ENCODE results near the gene NR5A2.

Gene NR5A2

DNA sequence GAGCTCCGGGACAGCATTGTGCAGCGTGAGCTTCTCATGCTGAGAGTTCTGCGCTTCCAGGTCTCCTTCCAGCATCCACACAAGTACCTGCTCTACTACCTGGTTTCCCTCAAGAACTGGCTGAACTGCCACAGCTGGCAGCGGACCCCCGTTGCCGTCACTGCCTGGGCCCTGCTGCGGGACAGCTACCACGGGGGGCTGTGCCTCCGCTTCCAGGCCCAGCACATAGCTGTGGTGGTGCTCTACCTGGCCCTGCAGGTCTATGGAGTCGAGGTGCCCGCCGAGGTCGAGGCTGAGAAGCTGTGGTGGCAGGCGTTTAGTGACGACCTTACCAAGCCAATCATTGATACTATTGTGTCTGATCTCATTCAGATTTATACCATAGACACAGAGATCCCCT is 186.4 kb downstream of the NR5A2 start:
- no peak for DNase-seq

- DNase-seq = no peak
Measured at GRCh38 chr1:200215350-200215749, 187.8 kb downstream of the NR5A2 start.

- DNase-seq = no peak
Measured at GRCh38 chr1:200217703-200218102, 190.2 kb downstream of the NR5A2 start.

DNA sequence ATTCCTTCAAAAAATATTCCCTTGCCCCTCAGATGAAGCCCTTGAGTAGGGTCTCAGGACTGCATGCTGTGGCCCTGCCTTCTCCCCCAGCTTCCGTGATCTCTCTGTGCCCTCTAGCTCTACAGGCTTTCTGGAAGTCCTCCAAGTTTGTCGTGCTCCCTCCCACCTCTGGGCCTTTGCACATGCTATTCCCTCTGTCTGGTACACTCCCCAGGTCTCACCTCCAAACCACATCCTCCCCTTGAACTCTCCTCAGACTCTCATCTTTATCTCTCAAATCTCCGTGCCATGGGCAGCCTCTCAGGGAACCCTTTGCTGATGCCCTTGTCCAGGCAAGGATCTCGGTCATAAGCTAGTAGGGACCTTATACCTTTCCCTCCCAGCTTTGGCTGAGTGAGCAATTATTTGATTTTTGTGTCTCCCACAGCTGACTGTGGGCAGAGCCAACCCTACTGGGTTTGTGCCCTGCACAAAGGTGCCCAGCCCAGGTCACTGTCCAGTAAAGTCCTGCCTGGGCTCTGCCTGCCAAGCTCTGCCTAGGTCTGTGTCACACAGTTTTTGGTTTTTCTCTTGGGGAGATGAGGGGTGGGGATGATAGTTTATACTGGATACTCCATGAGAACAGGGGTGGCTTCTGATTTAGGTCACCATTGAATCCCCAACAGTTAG is 194.2 kb downstream of the NR5A2 start:
- DNase-seq = no peak

DNA sequence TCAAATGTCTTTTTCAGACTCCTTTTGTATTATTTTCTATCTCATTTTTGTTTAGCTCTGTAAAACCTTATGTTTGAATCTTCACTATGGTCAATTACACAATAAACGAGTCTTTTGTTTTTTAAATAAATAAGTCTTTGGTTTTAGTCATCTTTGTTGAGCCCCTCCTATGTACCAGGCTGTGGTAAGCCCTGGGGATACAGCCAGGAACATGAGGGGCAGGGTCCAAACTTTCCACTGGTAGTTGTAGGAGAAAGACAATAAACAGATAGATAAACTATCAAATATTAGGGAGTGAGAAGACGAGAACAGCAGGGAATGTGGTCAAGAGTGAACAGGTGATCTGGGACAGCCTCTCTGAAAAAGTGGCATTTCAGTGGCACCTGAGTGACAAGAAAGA is 195.7 kb downstream of the NR5A2 start:
- DNase-seq = no peak

- DNase-seq = no peak
Measured at GRCh38 chr1:200223613-200224012, 196.1 kb downstream of the NR5A2 start.

GRCh38 chr1:200224315-200224714 is 196.8 kb downstream of the NR5A2 start:
- DNase-seq = no peak

- DNase-seq = peak; percentile 36
Measured at GRCh38 chr1:200226268-200226968, 198.9 kb downstream of the NR5A2 start.

GRCh38 chr1:200226969-200227303 is 199.4 kb downstream of the NR5A2 start:
- no peak for DNase-seq

Data from CD4-positive, alpha-beta T cell treated with Interleukin-4 for 4 hours (primary cell).